ENCODE results near the gene PMIS2. TPM values are rescaled to one million over a fixed set of nuclear protein-coding genes. Genes with fewer than 3 reads are reported as not detected.

PMIS2 gene
- polyA plus RNA-seq, 1 donor, result not detected

DNA sequence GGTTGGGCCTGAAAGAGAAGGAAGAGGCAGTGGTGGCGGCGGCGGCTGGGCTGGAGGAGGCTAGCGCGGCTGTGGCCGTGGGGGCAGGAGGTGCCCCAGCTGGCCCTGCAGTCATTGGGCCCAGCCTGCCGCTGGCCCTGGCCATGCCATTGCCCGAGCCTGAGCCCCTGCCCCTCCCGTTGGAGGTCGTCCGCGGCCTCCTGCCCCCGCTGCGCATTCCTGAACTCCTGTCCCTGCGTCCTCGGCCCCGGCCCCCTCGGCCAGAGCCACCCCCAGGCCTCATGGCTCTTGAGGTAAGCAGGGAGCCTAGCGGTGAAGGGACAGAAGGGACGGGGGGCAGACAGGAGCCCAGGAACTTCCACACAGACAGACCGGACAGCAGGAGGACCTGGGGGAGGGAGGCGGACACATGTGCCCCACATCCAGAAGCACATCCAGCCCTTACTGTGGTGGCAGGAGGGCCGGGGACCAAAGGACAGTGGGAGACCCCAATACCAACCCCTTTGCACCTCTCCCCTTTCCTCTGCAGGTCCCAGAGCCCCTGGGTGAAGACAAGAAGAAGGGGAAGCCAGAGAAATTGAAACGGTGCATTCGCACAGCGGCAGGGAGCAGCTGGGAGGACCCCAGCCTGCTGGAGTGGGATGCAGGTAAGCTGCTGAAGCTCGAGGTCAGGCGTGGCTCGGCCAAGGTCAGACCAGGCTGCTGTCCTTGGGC lies 47.9 kb downstream of the PMIS2 start:
- DNase-seq, result no peak

GRCh38 chr19:35636651-35637050 lies 50.7 kb downstream of the PMIS2 start:
- no peak for DNase-seq

Other genes starting within 250 kb of the PMIS2 start
- not detected for gene FFAR1, start 238.3 kb upstream of the PMIS2 start, polyA plus RNA-seq (ENCODE audit: insufficient read length)
- gene FFAR3, start 227.7 kb upstream of the PMIS2 start, polyA plus RNA-seq (ENCODE audit: insufficient read length), result not detected
- gene GPR42, start 215.1 kb upstream of the PMIS2 start, polyA plus RNA-seq (ENCODE audit: insufficient read length), result not detected
- 0.65 TPM for gene FFAR2, start 137.9 kb upstream of the PMIS2 start, polyA plus RNA-seq (ENCODE audit: insufficient read length)
- 6.6 TPM for gene KRTDAP, start 95.7 kb upstream of the PMIS2 start, polyA plus RNA-seq (ENCODE audit: insufficient read length)
- 4.2 TPM for gene DMKN, start 72.5 kb upstream of the PMIS2 start, polyA plus RNA-seq (ENCODE audit: insufficient read length)
- 0.74 TPM for gene SBSN, start 57.9 kb upstream of the PMIS2 start, polyA plus RNA-seq (ENCODE audit: insufficient read length)
- not detected for gene GAPDHS, start 52.7 kb upstream of the PMIS2 start, polyA plus RNA-seq (ENCODE audit: insufficient read length)
- 48.9 TPM for gene TMEM147, start 40.5 kb upstream of the PMIS2 start, polyA plus RNA-seq (ENCODE audit: insufficient read length)
- not detected for gene ATP4A, start 22.5 kb upstream of the PMIS2 start, polyA plus RNA-seq (ENCODE audit: insufficient read length)
- 13.7 TPM for gene HAUS5, start 26.6 kb downstream of the PMIS2 start, polyA plus RNA-seq (ENCODE audit: insufficient read length)
- 50.1 TPM for gene RBM42, start 42.9 kb downstream of the PMIS2 start, polyA plus RNA-seq (ENCODE audit: insufficient read length)
- 3.4 TPM for gene ETV2, start 55.6 kb downstream of the PMIS2 start, polyA plus RNA-seq (ENCODE audit: insufficient read length)
- gene COX6B1, start 62.1 kb downstream of the PMIS2 start, polyA plus RNA-seq (ENCODE audit: insufficient read length), result 256 TPM
- gene UPK1A, start 80.3 kb downstream of the PMIS2 start, polyA plus RNA-seq (ENCODE audit: insufficient read length), result 0.32 TPM
- gene ZBTB32, start 118.4 kb downstream of the PMIS2 start, polyA plus RNA-seq (ENCODE audit: insufficient read length), result 0.15 TPM
- gene KMT2B, start 131.8 kb downstream of the PMIS2 start, polyA plus RNA-seq (ENCODE audit: insufficient read length), result 24.6 TPM
- gene IGFLR1, start 156.3 kb downstream of the PMIS2 start, polyA plus RNA-seq (ENCODE audit: insufficient read length), result 6.2 TPM
- 18.2 TPM for gene U2AF1L4, start 159.2 kb downstream of the PMIS2 start, polyA plus RNA-seq (ENCODE audit: insufficient read length)
- gene PSENEN, start 159.5 kb downstream of the PMIS2 start, polyA plus RNA-seq (ENCODE audit: insufficient read length), result 31.7 TPM
- gene LIN37, start 162.4 kb downstream of the PMIS2 start, polyA plus RNA-seq (ENCODE audit: insufficient read length), result 8.9 TPM
- 816 TPM for gene HSPB6, start 170.9 kb downstream of the PMIS2 start, polyA plus RNA-seq (ENCODE audit: insufficient read length)
- gene PROSER3, start 172.0 kb downstream of the PMIS2 start, polyA plus RNA-seq (ENCODE audit: insufficient read length), result 16.3 TPM
- 19.9 TPM for gene ARHGAP33, start 189.4 kb downstream of the PMIS2 start, polyA plus RNA-seq (ENCODE audit: insufficient read length)
- 0.12 TPM for gene PRODH2, start 226.7 kb downstream of the PMIS2 start, polyA plus RNA-seq (ENCODE audit: insufficient read length)